22Rv1 (cell line): ENCODE results near the gene PIAS4.

Experiments
- ZFX ChIP-seq: fragments of 450-650 bp; IDR thresholded peaks from 2 replicates; pipeline ENCODE4 v1.6.1; 2017; ENCODE audit warnings: antibody characterized with exemption, borderline replicate concordance
- TF ChIP-seq, protein P1 (sequence below): fragments of 450-650 bp; IDR thresholded peaks from 2 replicates; pipeline ENCODE4 v1.5.1; 2017; ENCODE audit warnings: mild to moderate bottlenecking

- TF ChIP-seq, protein P1, sequence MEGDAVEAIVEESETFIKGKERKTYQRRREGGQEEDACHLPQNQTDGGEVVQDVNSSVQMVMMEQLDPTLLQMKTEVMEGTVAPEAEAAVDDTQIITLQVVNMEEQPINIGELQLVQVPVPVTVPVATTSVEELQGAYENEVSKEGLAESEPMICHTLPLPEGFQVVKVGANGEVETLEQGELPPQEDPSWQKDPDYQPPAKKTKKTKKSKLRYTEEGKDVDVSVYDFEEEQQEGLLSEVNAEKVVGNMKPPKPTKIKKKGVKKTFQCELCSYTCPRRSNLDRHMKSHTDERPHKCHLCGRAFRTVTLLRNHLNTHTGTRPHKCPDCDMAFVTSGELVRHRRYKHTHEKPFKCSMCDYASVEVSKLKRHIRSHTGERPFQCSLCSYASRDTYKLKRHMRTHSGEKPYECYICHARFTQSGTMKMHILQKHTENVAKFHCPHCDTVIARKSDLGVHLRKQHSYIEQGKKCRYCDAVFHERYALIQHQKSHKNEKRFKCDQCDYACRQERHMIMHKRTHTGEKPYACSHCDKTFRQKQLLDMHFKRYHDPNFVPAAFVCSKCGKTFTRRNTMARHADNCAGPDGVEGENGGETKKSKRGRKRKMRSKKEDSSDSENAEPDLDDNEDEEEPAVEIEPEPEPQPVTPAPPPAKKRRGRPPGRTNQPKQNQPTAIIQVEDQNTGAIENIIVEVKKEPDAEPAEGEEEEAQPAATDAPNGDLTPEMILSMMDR = no peak
- no peak for TF ChIP-seq ZFX
These were observed 23.4 kb downstream of the PIAS4 start for GRCh38 chr19:4030981-4031380.
